NCI-H345 treated with DMSO at 0.1 percent for 48 hours (cell line): ENCODE data around the gene EIF3J.
"Not testable (repeated sequence)": the region's sequence is repeated elsewhere in the genome, so short reads cannot be mapped to it uniquely, and the experiment has no call there.

Experiments
- DNase-seq: peaks from one replicate; lab custom pipeline; 2025; ENCODE audit not compliant: unreplicated experiment; lab: John Stamatoyannopoulos, UW

The EIF3J gene, protein sequence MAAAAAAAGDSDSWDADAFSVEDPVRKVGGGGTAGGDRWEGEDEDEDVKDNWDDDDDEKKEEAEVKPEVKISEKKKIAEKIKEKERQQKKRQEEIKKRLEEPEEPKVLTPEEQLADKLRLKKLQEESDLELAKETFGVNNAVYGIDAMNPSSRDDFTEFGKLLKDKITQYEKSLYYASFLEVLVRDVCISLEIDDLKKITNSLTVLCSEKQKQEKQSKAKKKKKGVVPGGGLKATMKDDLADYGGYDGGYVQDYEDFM

DNA sequence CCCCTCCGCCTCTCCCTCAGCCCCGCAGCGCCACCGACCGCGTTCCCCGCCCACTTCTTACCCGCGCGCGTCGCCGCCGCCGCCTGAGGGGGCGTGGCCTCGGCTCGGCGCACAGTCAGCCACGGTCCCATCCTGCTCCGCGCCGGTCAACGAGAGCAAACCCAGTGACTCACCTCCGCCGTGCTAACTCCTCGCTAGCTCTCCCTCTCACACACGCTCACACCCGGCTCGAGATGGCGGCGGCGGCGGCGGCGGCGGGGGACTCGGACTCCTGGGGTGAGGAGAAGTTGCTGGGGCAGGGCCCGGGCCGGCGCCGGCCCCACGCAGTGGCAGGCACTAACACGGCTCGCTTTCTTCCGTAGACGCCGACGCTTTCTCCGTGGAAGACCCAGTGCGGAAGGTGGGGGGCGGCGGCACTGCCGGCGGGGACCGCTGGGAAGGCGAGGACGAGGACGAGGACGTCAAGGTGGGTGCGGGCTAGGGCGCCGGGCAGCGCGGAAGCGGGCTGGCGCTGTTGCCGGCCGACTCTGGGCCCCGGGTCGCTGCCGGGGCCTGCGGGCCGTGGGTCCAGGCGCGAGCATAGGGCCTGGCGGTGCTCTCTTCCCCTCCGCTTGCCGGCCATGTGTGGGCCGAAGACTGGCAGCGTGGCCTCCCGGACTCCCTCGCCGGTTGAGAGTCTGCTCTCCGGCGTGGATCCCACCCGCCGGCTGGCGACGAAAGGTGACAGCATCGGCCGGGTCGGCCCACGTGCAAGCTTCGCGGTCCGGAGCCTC is at the start of gene EIF3J:
EIF3J (plus strand) TSS at position 186 of the 773 bp plus-strand sequence; CDS start at position 234, 48 bp downstream.
- peak; percentile 77 for DNase-seq

GRCh38 chr15:44489464-44489863 is 47.5 kb upstream of the EIF3J start:
- no peak for DNase-seq

DNA sequence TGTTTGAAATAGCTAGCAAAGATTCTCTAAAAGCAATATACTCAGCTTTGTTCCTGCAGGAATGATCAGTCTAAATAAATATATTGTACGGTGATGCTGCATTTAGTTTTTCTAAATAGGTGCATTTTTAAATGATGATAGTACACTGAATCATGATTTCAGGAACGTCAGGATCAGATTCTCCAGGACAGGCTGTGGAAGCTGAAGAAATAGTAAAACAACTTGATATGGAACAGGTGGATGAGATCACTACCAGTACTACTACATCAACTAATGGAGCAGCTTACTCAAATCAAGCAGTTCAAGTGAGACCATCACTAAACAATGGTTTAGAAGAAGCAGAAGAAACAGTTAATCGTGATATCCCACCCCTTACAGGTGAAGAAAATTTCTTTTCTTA is 46.3 kb upstream of the EIF3J start:
- DNase-seq, result no peak

GRCh38 chr15:44492040-44492439 is 44.9 kb upstream of the EIF3J start:
- DNase-seq, result no peak

DNA sequence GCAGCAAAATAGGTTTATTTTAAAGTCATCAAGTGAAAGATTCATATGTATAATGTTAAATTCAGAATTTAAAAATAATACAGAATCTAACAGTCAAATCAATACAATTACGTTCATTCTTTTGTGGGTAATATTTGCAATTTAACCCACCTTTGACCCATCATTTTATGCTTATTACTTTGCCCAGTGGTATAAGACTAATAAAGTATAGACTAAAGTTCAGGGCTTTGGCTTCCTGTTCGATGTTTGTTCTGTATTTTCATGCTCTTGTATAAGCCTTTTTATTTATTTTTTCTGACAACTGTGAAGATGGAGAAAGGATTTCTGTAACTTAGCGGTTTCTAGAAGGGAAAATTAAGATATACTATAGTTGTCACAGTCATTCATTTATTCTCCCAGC is 44.3 kb upstream of the EIF3J start:
- DNase-seq, result no peak

DNA sequence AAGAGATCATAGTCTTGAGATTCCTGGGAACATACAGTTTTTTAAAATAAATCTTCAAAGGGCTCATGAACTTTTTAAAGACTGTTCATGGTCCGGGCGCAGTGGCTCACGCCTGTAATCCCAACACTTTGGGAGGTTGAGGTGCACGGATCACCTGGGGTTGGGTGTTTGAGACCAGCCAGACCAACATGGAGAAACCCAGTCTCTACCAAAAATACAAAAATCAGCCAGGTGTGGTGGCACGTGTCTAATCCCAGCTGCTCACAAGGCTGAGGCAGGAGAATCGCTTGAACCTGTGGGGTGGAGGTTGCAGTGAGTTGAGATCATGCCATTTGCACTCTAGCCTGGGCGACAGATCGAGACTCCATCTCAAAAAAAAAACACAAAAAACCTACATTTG is 41.4 kb upstream of the EIF3J start:
- no peak for DNase-seq

- no peak for DNase-seq
Observed at GRCh38 chr15:44500555-44500954, 36.4 kb upstream of the EIF3J start.

GRCh38 chr15:44501768-44502366 is 35.1 kb upstream of the EIF3J start:
- DNase-seq, result no peak

GRCh38 chr15:44516436-44516835 is 20.5 kb upstream of the EIF3J start:
- no peak for DNase-seq

- DNase-seq, result no peak
Observed at GRCh38 chr15:44519537-44519936, 17.4 kb upstream of the EIF3J start.

- no peak for DNase-seq
Observed at GRCh38 chr15:44525018-44525417, 11.9 kb upstream of the EIF3J start.

DNA sequence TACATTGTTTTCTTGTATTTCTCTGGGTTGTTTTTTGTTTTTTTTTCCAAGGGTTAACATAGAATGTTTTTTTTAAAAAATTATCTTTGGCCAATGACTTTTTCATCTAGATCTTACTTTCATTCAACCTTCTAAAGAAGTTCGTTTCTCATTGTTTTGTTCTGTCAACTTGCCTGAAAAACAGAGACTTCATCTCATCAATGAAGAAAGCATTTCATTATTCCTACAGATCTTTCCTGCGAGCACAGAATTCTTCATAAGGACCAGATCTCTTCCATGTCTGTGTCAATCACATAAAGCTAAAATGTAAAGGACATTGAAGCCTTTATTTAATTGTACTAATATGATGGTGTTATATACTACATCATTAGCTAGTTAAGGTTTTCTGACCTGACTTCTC is 9.7 kb upstream of the EIF3J start:
- DNase-seq, result no peak

GRCh38 chr15:44529864-44530604 is 6.9 kb upstream of the EIF3J start:
- DNase-seq, result no peak

- no peak for DNase-seq
Observed at GRCh38 chr15:44530653-44531052, 6.3 kb upstream of the EIF3J start.

- DNase-seq, result not testable (repeated sequence)
Observed at GRCh38 chr15:44532275-44532674, 4.7 kb upstream of the EIF3J start.

GRCh38 chr15:44532689-44533088 is 4.3 kb upstream of the EIF3J start:
- no peak for DNase-seq

DNA sequence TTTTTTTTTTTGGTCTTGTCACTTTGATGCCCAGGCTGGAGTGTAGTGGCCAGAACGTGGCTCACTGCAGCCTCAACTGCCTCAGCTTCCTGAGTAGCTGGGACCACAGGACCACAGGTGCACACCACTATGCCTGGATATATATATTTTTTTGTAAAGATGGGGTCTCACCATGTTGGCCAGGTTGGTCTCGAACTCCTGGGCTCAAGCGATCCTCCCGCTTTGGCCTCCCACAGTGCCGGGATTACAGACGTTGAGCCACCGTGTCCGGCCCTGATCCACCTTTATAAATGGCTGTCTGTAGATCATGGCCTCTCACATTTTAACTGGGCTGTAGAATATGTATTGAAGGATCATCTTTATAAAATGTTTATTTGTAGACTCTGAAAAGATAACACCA is 1.9 kb upstream of the EIF3J start:
- DNase-seq, result no peak

GRCh38 chr15:44535523-44536301 is 1.2 kb upstream of the EIF3J start:
- DNase-seq, result no peak

- peak; percentile 9 for DNase-seq
Observed at GRCh38 chr15:44536302-44536961, 515 bp upstream of the EIF3J start.

- DNase-seq, result no peak
Observed at GRCh38 chr15:44537735-44538240, 841 bp downstream of the EIF3J start.
